Progenitor cell of endocrine pancreas (in vitro differentiated cells): Measurements from ENCODE around the gene BEST4. TPM values are rescaled to one million over a fixed set of nuclear protein-coding genes. Genes with fewer than 3 reads are reported as not detected.

ENCODE experiments used
- DNase-seq: peaks from one replicate; pipeline ENCODE4 v3.0.0; 2021; ENCODE audit warnings: low spot score; ENCODE audit not compliant: unreplicated experiment
- H3K27ac Mint-ChIP-seq: 2 replicates; pipeline ENCODE4 v1.8.0; 2021; ENCODE audit warnings: mild to moderate bottlenecking, moderate library complexity, mixed read lengths
- H3K27me3 Mint-ChIP-seq: 2 replicates; pipeline ENCODE4 v1.8.0; 2021; ENCODE audit warnings: mixed read lengths
- H3K36me3 Mint-ChIP-seq: 2 replicates; pipeline ENCODE4 v1.8.0; 2022; ENCODE audit warnings: mixed read lengths; ENCODE audit not compliant: insufficient read depth
- H3K4me1 Mint-ChIP-seq: 2 replicates; pipeline ENCODE4 v1.8.0; 2021; ENCODE audit warnings: low read depth, mixed read lengths
- H3K4me3 Mint-ChIP-seq: 2 replicates; pipeline ENCODE4 v1.8.0; 2021; ENCODE audit warnings: low read depth, mild to moderate bottlenecking, moderate library complexity, mixed read lengths
- H3K9me3 Mint-ChIP-seq: 2 replicates; pipeline ENCODE4 v1.8.0; 2021; ENCODE audit warnings: low read depth, mixed read lengths
- total RNA-seq: library from RNA; stranded (reverse); gene quantifications from 2 replicates; pipeline ENCODE4 v1.2.1, GENCODE V29; 2021
- TF ChIP-seq, protein P1 (sequence below): fragments of 200-600 bp; sonication (generic); IDR thresholded peaks from one replicate; pipeline ENCODE4 v1.5.0; 2021; ENCODE audit warnings: antibody characterized with exemption, mild to moderate bottlenecking; ENCODE audit not compliant: unreplicated experiment

The BEST4 gene
- total RNA-seq, 1 donor from 2014 or later, result 2.1 TPM

DNA sequence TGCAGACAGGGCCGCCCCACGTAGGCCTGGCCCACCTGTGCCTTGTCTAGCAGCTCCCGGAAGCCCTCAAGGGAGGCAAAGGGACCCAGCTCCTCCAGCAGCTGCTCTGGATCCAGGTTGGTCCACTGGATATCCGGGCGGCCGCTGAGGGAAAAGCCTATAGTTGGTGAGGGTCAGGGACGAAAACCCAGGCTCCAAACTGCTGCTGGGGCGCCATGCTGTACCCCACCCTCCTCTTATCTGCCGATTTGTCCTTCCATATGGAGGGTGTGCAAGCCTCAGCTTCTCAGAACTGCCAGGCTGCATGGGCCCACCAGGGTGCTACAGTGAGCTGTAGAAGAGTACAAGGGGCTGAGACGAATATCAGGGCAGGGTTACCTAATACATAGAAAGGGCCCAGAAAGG is 42.9 kb upstream of the BEST4 start:
- H3K9me3 Mint-ChIP-seq, result no peaks in the 10 kb centered on the region
- TF ChIP-seq, protein P1, sequence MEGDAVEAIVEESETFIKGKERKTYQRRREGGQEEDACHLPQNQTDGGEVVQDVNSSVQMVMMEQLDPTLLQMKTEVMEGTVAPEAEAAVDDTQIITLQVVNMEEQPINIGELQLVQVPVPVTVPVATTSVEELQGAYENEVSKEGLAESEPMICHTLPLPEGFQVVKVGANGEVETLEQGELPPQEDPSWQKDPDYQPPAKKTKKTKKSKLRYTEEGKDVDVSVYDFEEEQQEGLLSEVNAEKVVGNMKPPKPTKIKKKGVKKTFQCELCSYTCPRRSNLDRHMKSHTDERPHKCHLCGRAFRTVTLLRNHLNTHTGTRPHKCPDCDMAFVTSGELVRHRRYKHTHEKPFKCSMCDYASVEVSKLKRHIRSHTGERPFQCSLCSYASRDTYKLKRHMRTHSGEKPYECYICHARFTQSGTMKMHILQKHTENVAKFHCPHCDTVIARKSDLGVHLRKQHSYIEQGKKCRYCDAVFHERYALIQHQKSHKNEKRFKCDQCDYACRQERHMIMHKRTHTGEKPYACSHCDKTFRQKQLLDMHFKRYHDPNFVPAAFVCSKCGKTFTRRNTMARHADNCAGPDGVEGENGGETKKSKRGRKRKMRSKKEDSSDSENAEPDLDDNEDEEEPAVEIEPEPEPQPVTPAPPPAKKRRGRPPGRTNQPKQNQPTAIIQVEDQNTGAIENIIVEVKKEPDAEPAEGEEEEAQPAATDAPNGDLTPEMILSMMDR, result no peak
- DNase-seq, result no peak
- H3K4me1 Mint-ChIP-seq, result peaks cover 2% of the 10 kb centered on the region
- H3K4me3 Mint-ChIP-seq, result no peak overlapping the region
- H3K27ac Mint-ChIP-seq, result no peak overlapping the region
- H3K36me3 Mint-ChIP-seq, result peaks cover 1% of the 10 kb centered on the region
- H3K27me3 Mint-ChIP-seq, result peaks cover 3% of the 10 kb centered on the region

DNA sequence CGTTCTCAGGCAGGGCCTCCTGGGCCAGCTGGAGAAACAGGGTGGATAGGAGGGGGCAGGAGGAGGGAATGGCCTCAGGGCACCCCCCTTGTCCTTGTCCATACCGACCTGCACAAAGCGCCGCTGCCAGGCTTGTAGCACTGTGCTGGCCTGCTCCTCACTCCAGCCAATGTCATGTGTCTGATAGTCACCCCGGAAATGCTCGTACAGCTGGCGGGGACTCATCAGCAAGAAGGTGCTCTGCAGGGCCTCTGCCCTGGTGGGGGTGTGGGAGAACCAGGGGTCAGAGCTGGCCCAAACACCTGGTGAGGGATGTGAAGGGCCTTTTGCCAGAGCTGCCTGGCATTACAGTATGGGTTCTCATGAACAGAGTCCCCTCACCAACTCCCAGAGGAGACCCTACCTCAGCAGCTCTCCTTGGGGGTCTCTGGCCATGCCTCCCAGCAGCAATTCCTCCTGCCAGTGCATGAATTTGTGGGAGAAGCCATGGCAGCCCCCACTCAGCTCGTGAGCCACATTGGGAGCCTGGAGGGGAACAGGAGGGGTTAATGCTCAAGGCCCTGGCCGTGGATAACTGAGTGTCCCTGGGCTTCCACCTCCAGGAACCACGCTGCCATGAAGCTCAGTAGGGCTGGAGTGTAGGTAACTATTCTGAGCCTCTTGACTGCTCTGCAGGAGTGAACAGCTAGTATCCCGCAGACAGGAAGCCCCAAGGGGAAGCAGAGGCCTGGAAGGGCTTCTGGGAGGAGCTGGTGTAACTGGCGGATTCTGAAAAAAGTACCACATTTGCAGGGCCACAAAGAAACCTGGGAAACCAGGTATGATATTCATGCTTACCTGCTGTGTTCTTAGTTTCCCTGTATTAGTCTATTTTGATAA is 41.8 kb upstream of the BEST4 start:
- Mint-ChIP-seq H3K4me1 (peaks cover 2% of the 10 kb centered on the region), H3K9me3 (no peaks in the 10 kb centered on the region), H3K36me3 (peaks cover 1% of the 10 kb centered on the region), H3K27ac (no peak overlapping the region), H3K27me3 (peaks cover 3% of the 10 kb centered on the region), H3K4me3 (no peak overlapping the region)
- TF ChIP-seq, protein P1, result no peak
- DNase-seq, result no peak

DNA sequence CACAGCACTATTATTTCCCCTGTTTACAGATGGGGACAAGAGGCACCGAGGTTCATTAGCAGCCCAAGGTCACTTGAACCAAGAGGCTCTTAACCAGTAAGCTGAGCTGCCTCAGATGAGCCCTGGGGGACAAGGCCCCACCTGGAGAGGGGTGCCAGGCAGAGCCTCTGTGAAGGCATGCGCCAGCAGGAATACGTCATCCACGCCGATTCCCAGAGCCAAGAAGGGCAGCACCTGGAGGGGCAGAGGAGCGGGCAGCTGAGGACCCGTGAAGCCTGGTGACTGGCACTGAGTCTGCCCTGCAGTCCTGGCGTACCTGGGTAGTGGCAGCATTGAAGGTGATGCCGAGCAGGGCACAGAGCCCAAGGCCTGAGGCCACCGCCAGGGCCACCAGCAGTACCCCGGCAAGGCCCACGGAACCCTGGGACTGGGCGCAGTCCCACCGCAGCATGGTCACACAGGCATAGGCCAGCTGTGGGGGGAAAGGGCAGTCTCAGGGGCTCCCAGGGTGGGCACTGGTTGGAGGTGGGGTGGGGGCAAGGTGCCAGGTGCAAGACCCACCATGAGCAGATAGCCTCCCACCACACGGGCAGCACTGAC is 41.0 kb upstream of the BEST4 start:
- no peak overlapping the region for H3K4me3 Mint-ChIP-seq
- H3K9me3 Mint-ChIP-seq, result no peaks in the 10 kb centered on the region
- no peaks in the 10 kb centered on the region for H3K36me3 Mint-ChIP-seq
- H3K27ac Mint-ChIP-seq, result no peak overlapping the region
- no peaks in the 10 kb centered on the region for H3K27me3 Mint-ChIP-seq
- H3K4me1 Mint-ChIP-seq, result peaks cover 2% of the 10 kb centered on the region
- no peak for DNase-seq
- TF ChIP-seq, protein P1, result no peak

DNA sequence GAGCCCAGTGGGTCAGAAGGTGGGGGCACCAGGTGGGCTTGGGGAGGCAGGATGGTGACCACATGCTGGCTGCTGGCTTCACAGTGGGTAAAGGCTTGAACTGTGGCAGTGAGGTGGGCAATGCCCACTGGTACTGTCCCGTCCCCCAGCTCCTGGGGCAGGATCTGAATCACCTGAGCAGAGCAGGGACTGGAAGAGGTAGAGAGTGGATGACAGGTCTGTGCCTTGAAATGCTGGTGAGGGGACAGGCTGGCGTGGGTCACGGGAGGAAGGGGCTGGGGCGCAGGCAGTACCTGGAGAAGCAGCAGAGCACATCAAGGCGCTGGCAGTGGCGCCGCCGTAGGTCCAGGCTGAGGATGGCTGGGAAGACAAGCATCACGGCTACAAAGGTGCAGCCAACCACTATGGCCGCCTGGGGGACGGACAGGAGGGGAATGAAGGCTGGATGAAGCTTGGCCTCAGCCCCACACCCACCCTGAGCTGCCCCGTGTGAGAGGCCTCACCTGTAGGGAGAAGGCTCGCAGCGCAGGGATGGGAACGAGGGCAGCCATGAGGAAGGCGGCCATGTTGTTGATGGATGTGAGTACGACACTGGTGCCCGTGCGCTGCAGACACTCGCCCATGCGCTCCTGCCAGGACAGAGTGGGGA is 40.2 kb upstream of the BEST4 start:
- Mint-ChIP-seq H3K27me3 (no peaks in the 10 kb centered on the region), H3K4me1 (peaks cover 2% of the 10 kb centered on the region), H3K36me3 (no peaks in the 10 kb centered on the region), H3K27ac (no peak overlapping the region), H3K9me3 (no peaks in the 10 kb centered on the region), H3K4me3 (no peak overlapping the region)
- no peak for DNase-seq
- TF ChIP-seq, protein P1, result no peak

DNA sequence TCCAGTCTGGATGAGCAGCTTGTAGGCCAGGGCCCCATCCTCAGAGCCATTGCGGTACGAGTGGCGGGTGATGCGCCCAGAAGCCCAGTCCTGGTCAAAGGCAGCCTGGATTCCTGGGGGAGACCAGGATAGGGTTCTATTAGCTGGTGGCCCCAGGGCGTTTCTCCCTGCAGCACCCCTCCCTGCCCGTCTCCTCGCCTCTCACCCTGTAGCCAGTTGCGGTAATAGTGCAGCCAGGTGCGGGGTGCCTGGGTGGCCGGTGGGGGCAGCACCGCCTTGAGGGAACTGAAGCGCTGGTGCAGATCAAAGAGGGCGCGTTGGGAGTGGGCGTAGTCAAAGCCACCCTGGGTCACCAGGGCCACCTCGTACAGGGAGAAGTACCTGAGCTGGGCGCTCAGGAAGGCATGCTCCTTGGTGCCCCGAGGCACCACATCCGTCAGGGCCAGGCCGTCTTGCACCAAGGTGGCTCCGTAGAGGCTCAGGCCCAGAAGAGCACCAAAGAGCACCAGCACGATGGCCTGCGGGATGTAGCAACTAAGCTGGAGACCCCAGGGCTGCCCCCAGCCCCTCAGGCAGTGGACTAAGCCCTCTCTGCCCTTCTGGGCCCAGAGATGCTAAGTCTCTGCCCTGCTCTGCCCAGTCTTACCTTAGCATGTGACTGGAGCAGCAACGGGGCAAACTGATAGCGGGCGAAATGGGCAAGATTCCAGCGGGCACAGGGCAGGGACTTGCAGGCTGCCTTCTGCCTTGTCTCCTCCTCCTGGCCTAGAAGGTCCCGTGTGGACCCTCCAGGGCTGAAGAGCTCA is 39.4 kb upstream of the BEST4 start:
- H3K9me3 Mint-ChIP-seq, result no peaks in the 10 kb centered on the region
- H3K27ac Mint-ChIP-seq, result no peak overlapping the region
- H3K36me3 Mint-ChIP-seq, result no peaks in the 10 kb centered on the region
- TF ChIP-seq, protein P1, result peak; percentile 19
- no peak overlapping the region for H3K4me3 Mint-ChIP-seq
- H3K4me1 Mint-ChIP-seq, result peaks cover 2% of the 10 kb centered on the region
- DNase-seq, result no peak
- no peaks in the 10 kb centered on the region for H3K27me3 Mint-ChIP-seq
